ENCODE data around the gene CPXM1. TPM values are rescaled to one million over a fixed set of nuclear protein-coding genes. Genes with fewer than 3 reads are reported as not detected.

Gene CPXM1
- total RNA-seq, 2 donors from 2014 or later: 7.4 to 35.5 TPM

GRCh38 chr20:2757969-2758368 is 42.5 kb downstream of the CPXM1 start:
- no peak for TF ChIP-seq CTCF (IDR thresholded peaks at IDR 0.05)
- TF ChIP-seq POLR2AphosphoS5 (IDR thresholded peaks at IDR 0.05): no peak
- no peak for TF ChIP-seq POLR2A (IDR thresholded peaks at IDR 0.05)
- peaks cover 8% of the 10 kb centered on the region for H3K4me1 ChIP-seq (replicated peaks)
- WGBS: 57% methylated on average over 5 of the region's 5 CpGs
- H3K4me3 ChIP-seq: no peak overlapping the region
- H3K27ac ChIP-seq: no peak overlapping the region
- H3K36me3 ChIP-seq: no peaks in the 10 kb centered on the region
- intact Hi-C loops (cut with DNase I): no loop called here
- H3K9me3 ChIP-seq: no peaks in the 10 kb centered on the region
- no peak for DNase-seq (ENCODE audit: low spot score)
- no peaks in the 10 kb centered on the region for H3K27me3 ChIP-seq (replicated peaks; ENCODE audit: insufficient read depth)

GRCh38 chr20:2757001-2757400 is 43.4 kb downstream of the CPXM1 start:
- Histone ChIP-seq H3K27me3 (replicated peaks; ENCODE audit: insufficient read depth) (no peaks in the 10 kb centered on the region), H3K9me3 (no peaks in the 10 kb centered on the region), H3K4me1 (replicated peaks) (peaks cover 14% of the 10 kb centered on the region), H3K4me3 (no peak overlapping the region), H3K36me3 (no peaks in the 10 kb centered on the region), H3K27ac (no peak overlapping the region)
- no peak for TF ChIP-seq CTCF (IDR thresholded peaks at IDR 0.05)
- no peak for TF ChIP-seq POLR2A (IDR thresholded peaks at IDR 0.05)
- TF ChIP-seq POLR2AphosphoS5 (IDR thresholded peaks at IDR 0.05): no peak
- WGBS: 96% methylated on average over 5 of the region's 5 CpGs
- intact Hi-C loops (cut with DNase I): no loop called here
- DNase-seq (ENCODE audit: low spot score): no peak

- no peaks in the 10 kb centered on the region for H3K36me3 ChIP-seq
- 68% methylated on average over 5 of the region's 5 CpGs for WGBS
Measured at GRCh38 chr20:2756056-2756611, 44.3 kb downstream of the CPXM1 start.

GRCh38 chr20:2755451-2756055 is 44.9 kb downstream of the CPXM1 start:
- TF ChIP-seq CTCF (IDR thresholded peaks at IDR 0.05): no peak
- TF ChIP-seq POLR2A (IDR thresholded peaks at IDR 0.05): no peak
- no peak for TF ChIP-seq POLR2AphosphoS5 (IDR thresholded peaks at IDR 0.05)
- H3K36me3 ChIP-seq: no peaks in the 10 kb centered on the region
- H3K9me3 ChIP-seq: no peaks in the 10 kb centered on the region
- intact Hi-C loops (cut with DNase I): no loop called here
- 72% methylated on average over 18 of the region's 18 CpGs for WGBS
- H3K4me3 ChIP-seq: no peak overlapping the region
- no peak for DNase-seq (ENCODE audit: low spot score)
- H3K27me3 ChIP-seq (replicated peaks; ENCODE audit: insufficient read depth): no peaks in the 10 kb centered on the region
- H3K27ac ChIP-seq: no peak overlapping the region
- peaks cover 17% of the 10 kb centered on the region for H3K4me1 ChIP-seq (replicated peaks)

More at GRCh38 chr20:2756056-2756611, 44.3 kb downstream of the CPXM1 start:
- intact Hi-C loops (cut with DNase I): no loop called here
- TF ChIP-seq CTCF (IDR thresholded peaks at IDR 0.05) (peak; percentile 18 to 72 (median 64)), POLR2AphosphoS5 (IDR thresholded peaks at IDR 0.05) (no peak), POLR2A (IDR thresholded peaks at IDR 0.05) (no peak)
- no peak for DNase-seq (ENCODE audit: low spot score)
- Histone ChIP-seq H3K9me3 (no peaks in the 10 kb centered on the region), H3K4me1 (replicated peaks) (peaks cover 14% of the 10 kb centered on the region), H3K27ac (no peak overlapping the region), H3K4me3 (no peak overlapping the region), H3K27me3 (replicated peaks; ENCODE audit: insufficient read depth) (no peaks in the 10 kb centered on the region)

- WGBS: 54% methylated on average over 2 of the region's 2 CpGs
- H3K4me3 ChIP-seq: no peak overlapping the region
- H3K9me3 ChIP-seq: no peaks in the 10 kb centered on the region
- peaks cover 17% of the 10 kb centered on the region for H3K4me1 ChIP-seq (replicated peaks)
- no peak for TF ChIP-seq CTCF (IDR thresholded peaks at IDR 0.05)
- TF ChIP-seq POLR2A (IDR thresholded peaks at IDR 0.05): no peak
- TF ChIP-seq POLR2AphosphoS5 (IDR thresholded peaks at IDR 0.05): peak; percentile 37
- DNase-seq (ENCODE audit: low spot score): peak; percentile 41
- H3K27ac ChIP-seq: no peak overlapping the region
- no peaks in the 10 kb centered on the region for H3K36me3 ChIP-seq
- intact Hi-C loops (cut with DNase I): no loop called here
- no peaks in the 10 kb centered on the region for H3K27me3 ChIP-seq (replicated peaks; ENCODE audit: insufficient read depth)
Measured at GRCh38 chr20:2754424-2754823, 46.0 kb downstream of the CPXM1 start.

Data from prostate gland (tissue), 2 donors.